HG03439 (cell line): ENCODE data around the gene RSPO1.

Experiments
- ATAC-seq: cut with Tn5 transposase; IDR thresholded peaks from one replicate; pipeline ENCODE4 v1.9.1; 2021; ENCODE audit warnings: mild to moderate bottlenecking, moderate library complexity; ENCODE audit not compliant: unreplicated experiment

Gene RSPO1

DNA sequence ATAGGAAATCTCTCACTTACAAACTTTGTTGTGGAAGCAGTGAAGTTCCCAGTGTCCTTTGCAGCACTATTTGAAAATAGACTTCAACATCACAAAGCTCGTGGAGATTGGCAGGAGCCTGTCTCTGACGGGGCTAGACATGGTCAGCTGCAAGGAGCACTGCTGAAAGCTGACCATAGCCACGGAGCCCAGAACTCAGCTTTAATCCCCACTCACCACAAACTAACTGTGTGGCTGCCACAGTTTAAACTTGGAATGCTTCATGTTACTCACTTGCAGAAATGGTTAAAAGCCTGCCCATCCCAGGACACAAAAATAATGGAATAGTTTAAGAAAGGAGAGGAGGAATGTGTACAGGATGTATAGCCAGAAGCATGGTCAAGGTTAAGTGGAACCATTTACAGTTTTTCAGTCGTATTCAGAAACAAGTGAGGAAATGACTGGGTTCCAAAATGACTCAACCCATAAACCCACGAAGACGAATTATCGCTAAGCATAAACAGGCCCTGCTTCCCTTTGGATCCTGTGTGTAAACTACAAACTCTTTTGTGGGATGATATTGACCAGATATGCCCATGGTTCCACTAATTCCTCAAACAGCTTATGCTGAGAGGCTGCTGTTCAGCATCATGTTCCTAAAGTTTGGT lies 59.7 kb downstream of the RSPO1 start:
- no peak for ATAC-seq

DNA sequence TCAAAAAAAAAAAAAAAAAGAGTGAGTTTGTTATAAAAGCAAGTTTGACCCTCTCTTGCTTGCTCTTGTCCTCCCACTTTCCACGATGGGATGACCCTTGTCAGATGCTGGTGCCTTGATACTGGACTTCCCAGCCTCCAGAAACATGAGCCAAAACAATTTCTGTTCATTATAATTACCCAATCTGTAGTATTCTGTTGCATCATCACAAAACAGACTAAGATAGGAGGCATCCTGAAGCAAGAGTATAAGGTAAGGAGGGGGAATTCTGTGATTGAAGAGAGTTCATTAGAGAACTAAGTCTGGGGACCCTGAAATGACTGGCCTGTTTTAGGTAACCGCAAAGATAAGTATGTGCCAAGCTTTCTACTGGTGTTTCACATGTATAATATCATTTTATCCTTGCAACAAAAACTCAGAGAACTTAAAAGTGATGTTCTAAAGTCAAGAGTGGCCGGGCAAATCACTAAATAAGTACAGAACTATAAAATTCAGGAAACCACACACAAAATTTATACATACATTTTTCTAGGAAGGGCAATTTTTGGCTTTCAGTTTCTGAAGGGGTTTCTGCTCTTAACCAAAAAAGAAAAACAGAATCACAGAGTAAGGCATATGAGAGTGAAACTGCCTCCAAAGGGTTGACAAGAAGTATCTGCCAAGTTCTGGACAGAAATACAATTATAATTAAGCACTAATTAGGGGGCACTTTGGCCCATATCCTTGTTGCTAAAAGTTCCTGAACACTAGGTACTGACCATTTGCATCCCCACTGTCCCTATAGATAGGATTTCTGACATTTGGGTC lies 64.0 kb downstream of the RSPO1 start:
- ATAC-seq = no peak

DNA sequence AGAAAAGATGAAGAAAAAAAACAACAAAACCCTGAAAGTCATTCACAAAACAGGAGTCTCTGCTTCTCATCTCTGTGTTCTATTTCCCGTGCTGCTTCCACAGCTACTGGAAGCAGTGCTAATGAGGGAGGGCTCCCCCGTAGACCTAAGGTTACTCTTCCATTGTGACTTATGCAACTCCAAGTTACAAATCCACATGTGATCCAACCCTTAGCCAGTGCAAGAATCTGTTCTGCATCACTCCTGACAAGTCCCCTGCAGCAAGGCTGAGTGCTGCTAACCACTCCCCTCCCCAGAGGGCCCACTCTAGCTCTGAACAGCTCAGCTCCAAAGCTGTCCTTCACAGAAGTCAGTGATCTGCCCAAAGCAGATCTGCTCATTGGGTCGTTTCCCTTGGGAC lies 67.7 kb downstream of the RSPO1 start:
- no peak for ATAC-seq

DNA sequence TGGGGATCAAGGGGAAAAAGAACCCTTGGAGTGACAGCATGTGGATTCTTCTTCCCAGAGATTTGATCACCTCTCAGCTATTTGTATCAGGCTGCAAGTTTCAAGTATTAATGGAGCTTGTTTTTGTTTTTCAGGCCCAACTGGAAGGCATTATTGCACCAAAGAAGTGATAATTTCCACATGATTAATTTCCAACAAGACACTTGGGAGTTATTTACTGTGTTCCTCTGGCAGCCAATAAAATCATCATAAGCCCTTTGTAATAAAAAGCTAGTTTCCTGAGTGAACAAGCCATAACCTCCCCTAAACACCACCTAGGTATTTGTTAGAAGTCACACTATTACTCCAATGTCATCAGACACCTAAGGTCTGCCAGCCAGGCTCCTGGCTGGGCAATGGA lies 69.8 kb downstream of the RSPO1 start:
- no peak for ATAC-seq

DNA sequence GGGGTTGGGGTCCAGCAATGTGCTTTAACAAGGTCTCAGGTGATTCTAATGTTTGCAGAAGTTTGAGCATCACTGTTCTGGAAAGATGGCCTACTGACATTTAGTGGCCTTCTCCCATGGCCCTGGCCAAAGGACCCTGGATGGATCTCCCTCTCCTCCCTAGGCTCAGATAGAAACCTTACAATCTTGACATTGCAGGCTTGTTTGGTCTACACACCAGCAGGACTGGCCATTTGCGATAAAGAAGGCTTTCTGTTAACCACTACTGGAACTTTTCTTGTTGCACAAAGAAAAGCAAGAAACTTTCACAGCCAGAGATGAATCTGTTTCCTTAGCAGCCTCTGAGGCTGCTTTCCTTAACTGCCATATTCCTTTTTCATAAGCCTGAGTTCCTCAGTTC lies 71.7 kb downstream of the RSPO1 start:
- ATAC-seq = no peak
